Measurements from ENCODE around the gene PCDH15. TPM values are rescaled to one million over a fixed set of nuclear protein-coding genes. Genes with fewer than 3 reads are reported as not detected.

Gene PCDH15
- total RNA-seq, 1 donor from 2014 or later = 26.3 TPM

- Mint-ChIP-seq H3K36me3 (no peaks in the 10 kb centered on the region), H3K9me3 (peaks cover 12% of the 10 kb centered on the region), H3K27ac (no peak overlapping the region), H3K4me3 (no peak overlapping the region), H3K4me1 (peaks cover 3% of the 10 kb centered on the region), H3K27me3 (ENCODE audit: low read depth) (no peaks in the 10 kb centered on the region)
- no peak for DNase-seq (ENCODE audit: low spot score in 2 of 2, unreplicated experiment in 2 of 2)
- no peak for TF ChIP-seq CTCF (IDR thresholded peaks at IDR 0.05; ENCODE audit: unreplicated experiment)
Observed at GRCh38 chr10:54653518-54653917, 147.5 kb downstream of the PCDH15 start.

GRCh38 chr10:54650547-54650946, 150.5 kb downstream of the PCDH15 start:
- H3K4me3 Mint-ChIP-seq = no peak overlapping the region
- H3K36me3 Mint-ChIP-seq = no peaks in the 10 kb centered on the region
- peaks cover 3% of the 10 kb centered on the region for H3K4me1 Mint-ChIP-seq
- DNase-seq (ENCODE audit: low spot score in 2 of 2, unreplicated experiment in 2 of 2) = no peak
- H3K9me3 Mint-ChIP-seq = peaks cover 8% of the 10 kb centered on the region
- no peaks in the 10 kb centered on the region for H3K27me3 Mint-ChIP-seq (ENCODE audit: low read depth)
- no peak overlapping the region for H3K27ac Mint-ChIP-seq
- no peak for TF ChIP-seq CTCF (IDR thresholded peaks at IDR 0.05; ENCODE audit: unreplicated experiment)

GRCh38 chr10:54622017-54622416, 179.0 kb downstream of the PCDH15 start:
- DNase-seq (ENCODE audit: low spot score in 2 of 2, unreplicated experiment in 2 of 2) = no peak
- H3K9me3 Mint-ChIP-seq = peaks cover 11% of the 10 kb centered on the region
- no peak overlapping the region for H3K4me3 Mint-ChIP-seq
- no peaks in the 10 kb centered on the region for H3K27me3 Mint-ChIP-seq (ENCODE audit: low read depth)
- no peak overlapping the region for H3K27ac Mint-ChIP-seq
- peaks cover 4% of the 10 kb centered on the region for H3K36me3 Mint-ChIP-seq
- H3K4me1 Mint-ChIP-seq = peaks cover 8% of the 10 kb centered on the region
- no peak for TF ChIP-seq CTCF (IDR thresholded peaks at IDR 0.05; ENCODE audit: unreplicated experiment)

GRCh38 chr10:54620352-54620751, 180.7 kb downstream of the PCDH15 start:
- no peaks in the 10 kb centered on the region for H3K36me3 Mint-ChIP-seq
- H3K27ac Mint-ChIP-seq = no peak overlapping the region
- H3K27me3 Mint-ChIP-seq (ENCODE audit: low read depth) = no peaks in the 10 kb centered on the region
- no peak for DNase-seq (ENCODE audit: low spot score in 2 of 2, unreplicated experiment in 2 of 2)
- peaks cover under 1% of the 10 kb centered on the region for H3K9me3 Mint-ChIP-seq
- H3K4me3 Mint-ChIP-seq = no peak overlapping the region
- peaks cover 8% of the 10 kb centered on the region for H3K4me1 Mint-ChIP-seq
- no peak for TF ChIP-seq CTCF (IDR thresholded peaks at IDR 0.05; ENCODE audit: unreplicated experiment)

- H3K27ac Mint-ChIP-seq = no peak overlapping the region
- peaks cover 8% of the 10 kb centered on the region for H3K4me1 Mint-ChIP-seq
- no peak overlapping the region for H3K4me3 Mint-ChIP-seq
- no peaks in the 10 kb centered on the region for H3K27me3 Mint-ChIP-seq (ENCODE audit: low read depth)
- no peak for DNase-seq (ENCODE audit: low spot score in 2 of 2, unreplicated experiment in 2 of 2)
- no peaks in the 10 kb centered on the region for H3K9me3 Mint-ChIP-seq
- H3K36me3 Mint-ChIP-seq = no peaks in the 10 kb centered on the region
- no peak for TF ChIP-seq CTCF (IDR thresholded peaks at IDR 0.05; ENCODE audit: unreplicated experiment)
Observed at GRCh38 chr10:54614072-54614471, 187.0 kb downstream of the PCDH15 start.

- peaks cover 8% of the 10 kb centered on the region for H3K4me1 Mint-ChIP-seq
- no peak for TF ChIP-seq CTCF (IDR thresholded peaks at IDR 0.05; ENCODE audit: unreplicated experiment)
- H3K27ac Mint-ChIP-seq = no peak overlapping the region
- no peak overlapping the region for H3K4me3 Mint-ChIP-seq
- H3K9me3 Mint-ChIP-seq = no peaks in the 10 kb centered on the region
- no peak for DNase-seq (ENCODE audit: low spot score in 2 of 2, unreplicated experiment in 2 of 2)
- no peaks in the 10 kb centered on the region for H3K36me3 Mint-ChIP-seq
- no peaks in the 10 kb centered on the region for H3K27me3 Mint-ChIP-seq (ENCODE audit: low read depth)
Observed at GRCh38 chr10:54613162-54613561, 187.9 kb downstream of the PCDH15 start.
